ENCODE measurements around the gene SIT1. TPM values are rescaled to one million over a fixed set of nuclear protein-coding genes. Genes with fewer than 3 reads are reported as not detected.
A peak's percentile ranks its signal among the peaks of the same experiment; 100 is the strongest.

SIT1 gene
- polyA plus RNA-seq, 2 of the 4 experiments (the other 2 are of a cell fraction), result not detected

DNA sequence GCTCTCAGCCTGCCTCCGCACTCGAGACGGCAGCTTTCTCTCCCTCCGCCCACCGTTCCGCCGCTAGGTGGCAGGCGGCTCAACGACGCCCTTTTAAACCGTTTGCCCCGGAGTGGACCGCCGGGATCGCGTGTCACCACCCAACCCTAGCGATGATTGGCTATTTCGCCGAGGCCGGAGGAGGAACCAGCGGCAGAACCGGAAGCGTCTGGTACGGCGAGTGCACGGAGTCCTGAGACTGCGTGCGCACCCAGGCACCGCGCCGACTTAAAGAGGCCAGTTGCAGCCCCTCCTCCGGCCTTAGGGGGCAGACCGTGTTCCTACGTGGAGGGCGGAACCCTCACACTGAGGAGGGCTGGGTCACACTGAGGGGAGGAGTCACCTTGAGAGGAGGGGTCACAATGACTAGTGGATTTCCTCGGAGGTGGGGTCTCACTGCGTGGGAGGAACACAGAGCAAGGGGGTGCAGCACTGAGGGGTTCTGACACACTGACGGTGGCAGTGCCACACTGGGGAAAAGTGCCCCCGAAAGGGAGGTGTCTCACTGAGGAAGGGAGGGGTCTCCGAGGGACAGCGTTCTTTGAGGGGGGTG, 46.6 kb downstream of the SIT1 start:
- FAIRE-seq, result peak; percentile 86
- ATAC-seq, result peak; percentile 82 to 95
- peaks cover 11% of the 10 kb centered on the region for H3K4me1 ChIP-seq
- 1% methylated on average over 16 of the region's 41 CpGs for WGBS (ENCODE audit: missing lambda C conversion rate)
- DNase-seq (ENCODE audit: low read depth in 1 of 2, low spot score in 1 of 2), result peak; percentile 99 to 100
- CTCF ChIA-PET, result interaction anchor here (0.6 to 2.6 kb wide), 43 partner anchors 11 to 490 kb away, joined by 3 to 13 read pairs (median 4); partner anchors contain the start of genes CCDC107, CD72, CREB3 and RMRP
- no peaks in the 10 kb centered on the region for H3K9me3 ChIP-seq
- H3K4me2 ChIP-seq, result peak overlapping the region; percentile 82
- peak overlapping the region; percentile 86 to 95 for H3K27ac ChIP-seq
- peak overlapping the region; percentile 80 for H3K4me3 ChIP-seq
- POLR2A ChIA-PET, result interaction anchor here (0.6 to 2.1 kb wide), 13 partner anchors 8 to 489 kb away, joined by 3 to 10 read pairs (median 3); partner anchors contain the start of genes ATOSB, CCDC107, CREB3 and GBA2
- TF ChIP-seq POLR2A (IDR thresholded peaks at IDR 0.05; ENCODE audit: low read length) (peak; percentile 84), PHF8 (IDR thresholded peaks at IDR 0.05; ENCODE audit: borderline replicate concordance, low read depth) (no peak), RAD21 (conservative IDR thresholded peaks at IDR 0.05 in 1 of 2, IDR thresholded peaks at IDR 0.05 in 1 of 2) (peak; percentile 47 to 67), ZFP36 (IDR thresholded peaks at IDR 0.05; ENCODE audit: borderline replicate concordance, partially characterized antibody) (no peak), RARB (CRISPR knock-in tag; IDR thresholded peaks at IDR 0.05) (no peak), GATA3 (IDR thresholded peaks at IDR 0.05; ENCODE audit: borderline replicate concordance) (no peak), HEYL (CRISPR knock-in tag; IDR thresholded peaks at IDR 0.05) (no peak), SMC3 (IDR thresholded peaks at IDR 0.05) (peak; percentile 68), JUN (IDR thresholded peaks at IDR 0.05) (peak; percentile 63 to 80; a peak in 4 of 5 replicates), CHD4 (IDR thresholded peaks at IDR 0.05; ENCODE audit: borderline replicate concordance) (no peak), ZC3H11A (IDR thresholded peaks at IDR 0.05) (no peak), KDM5A (IDR thresholded peaks at IDR 0.05) (no peak), POLR2AphosphoS2 (conservative IDR thresholded peaks at IDR 0.05; ENCODE audit: low read length) (no peak), RNF2 (IDR thresholded peaks at IDR 0.05; ENCODE audit: borderline replicate concordance, low read depth) (no peak), BHLHE40 (IDR thresholded peaks at IDR 0.05; ENCODE audit: low read depth, low read length) (no peak), MAZ (IDR thresholded peaks at IDR 0.05; ENCODE audit: borderline replicate concordance, low read depth, low read length) (no peak), MYC (IDR thresholded peaks at IDR 0.05; ENCODE audit: borderline replicate concordance, low read length) (no peak; the same call in 1 of the 2 replicates), TFCP2L1 (CRISPR knock-in tag; IDR thresholded peaks at IDR 0.05) (no peak), EP300 (IDR thresholded peaks at IDR 0.05) (no peak), PBX3 (IDR thresholded peaks at IDR 0.05) (no peak), HDAC2 (IDR thresholded peaks at IDR 0.05) (no peak), NFE2L2 (conservative IDR thresholded peaks at IDR 0.05; ENCODE audit: low read length) (0 out of 2 replicates have a peak, but pooled peaks have one; percentile 2), HOXA7 (CRISPR knock-in tag; IDR thresholded peaks at IDR 0.05) (no peak), MAFK (IDR thresholded peaks at IDR 0.05; ENCODE audit: partially characterized antibody) (peak; percentile 42), RFX5 (IDR thresholded peaks at IDR 0.05) (peak; percentile 81), HMGXB4 (CRISPR knock-in tag; IDR thresholded peaks at IDR 0.05; ENCODE audit: borderline replicate concordance) (no peak), USF2 (IDR thresholded peaks at IDR 0.05) (0 out of 2 replicates have a peak, but pooled peaks have one; percentile 9), EHMT2 (IDR thresholded peaks at IDR 0.05; ENCODE audit: low read depth) (no peak), SREBF2 (IDR thresholded peaks at IDR 0.05) (no peak)
- TF ChIP-seq, protein P1, sequence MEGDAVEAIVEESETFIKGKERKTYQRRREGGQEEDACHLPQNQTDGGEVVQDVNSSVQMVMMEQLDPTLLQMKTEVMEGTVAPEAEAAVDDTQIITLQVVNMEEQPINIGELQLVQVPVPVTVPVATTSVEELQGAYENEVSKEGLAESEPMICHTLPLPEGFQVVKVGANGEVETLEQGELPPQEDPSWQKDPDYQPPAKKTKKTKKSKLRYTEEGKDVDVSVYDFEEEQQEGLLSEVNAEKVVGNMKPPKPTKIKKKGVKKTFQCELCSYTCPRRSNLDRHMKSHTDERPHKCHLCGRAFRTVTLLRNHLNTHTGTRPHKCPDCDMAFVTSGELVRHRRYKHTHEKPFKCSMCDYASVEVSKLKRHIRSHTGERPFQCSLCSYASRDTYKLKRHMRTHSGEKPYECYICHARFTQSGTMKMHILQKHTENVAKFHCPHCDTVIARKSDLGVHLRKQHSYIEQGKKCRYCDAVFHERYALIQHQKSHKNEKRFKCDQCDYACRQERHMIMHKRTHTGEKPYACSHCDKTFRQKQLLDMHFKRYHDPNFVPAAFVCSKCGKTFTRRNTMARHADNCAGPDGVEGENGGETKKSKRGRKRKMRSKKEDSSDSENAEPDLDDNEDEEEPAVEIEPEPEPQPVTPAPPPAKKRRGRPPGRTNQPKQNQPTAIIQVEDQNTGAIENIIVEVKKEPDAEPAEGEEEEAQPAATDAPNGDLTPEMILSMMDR (IDR thresholded peaks at IDR 0.05), result peak; percentile 90
- TF ChIP-seq, protein P2, sequence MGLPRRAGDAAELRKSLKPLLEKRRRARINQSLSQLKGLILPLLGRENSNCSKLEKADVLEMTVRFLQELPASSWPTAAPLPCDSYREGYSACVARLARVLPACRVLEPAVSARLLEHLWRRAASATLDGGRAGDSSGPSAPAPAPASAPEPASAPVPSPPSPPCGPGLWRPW (IDR thresholded peaks at IDR 0.05), result no peak
- TF ChIP-seq, protein P3, sequence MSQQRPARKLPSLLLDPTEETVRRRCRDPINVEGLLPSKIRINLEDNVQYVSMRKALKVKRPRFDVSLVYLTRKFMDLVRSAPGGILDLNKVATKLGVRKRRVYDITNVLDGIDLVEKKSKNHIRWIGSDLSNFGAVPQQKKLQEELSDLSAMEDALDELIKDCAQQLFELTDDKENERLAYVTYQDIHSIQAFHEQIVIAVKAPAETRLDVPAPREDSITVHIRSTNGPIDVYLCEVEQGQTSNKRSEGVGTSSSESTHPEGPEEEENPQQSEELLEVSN (IDR thresholded peaks at IDR 0.05; ENCODE audit: borderline replicate concordance, low read depth), result peak; percentile 94
- TF ChIP-seq, protein P4, sequence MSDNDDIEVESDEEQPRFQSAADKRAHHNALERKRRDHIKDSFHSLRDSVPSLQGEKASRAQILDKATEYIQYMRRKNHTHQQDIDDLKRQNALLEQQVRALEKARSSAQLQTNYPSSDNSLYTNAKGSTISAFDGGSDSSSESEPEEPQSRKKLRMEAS (IDR thresholded peaks at IDR 0.05), result peak; percentile 94
- TF ChIP-seq, protein P5, sequence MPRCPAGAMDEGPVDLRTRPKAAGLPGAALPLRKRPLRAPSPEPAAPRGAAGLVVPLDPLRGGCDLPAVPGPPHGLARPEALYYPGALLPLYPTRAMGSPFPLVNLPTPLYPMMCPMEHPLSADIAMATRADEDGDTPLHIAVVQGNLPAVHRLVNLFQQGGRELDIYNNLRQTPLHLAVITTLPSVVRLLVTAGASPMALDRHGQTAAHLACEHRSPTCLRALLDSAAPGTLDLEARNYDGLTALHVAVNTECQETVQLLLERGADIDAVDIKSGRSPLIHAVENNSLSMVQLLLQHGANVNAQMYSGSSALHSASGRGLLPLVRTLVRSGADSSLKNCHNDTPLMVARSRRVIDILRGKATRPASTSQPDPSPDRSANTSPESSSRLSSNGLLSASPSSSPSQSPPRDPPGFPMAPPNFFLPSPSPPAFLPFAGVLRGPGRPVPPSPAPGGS (IDR thresholded peaks at IDR 0.05), result no peak; the same call in 2 of the 3 replicates
